GM12891 (cell line): ENCODE results near the gene GLT8D1.

Experiments
- POLR2A ChIP-seq: IDR thresholded peaks from 2 replicates; pipeline ENCODE4 v1.6.1; 2011; ENCODE audit warnings: low read depth, low read length, control low read depth
- POLR2AphosphoS5 ChIP-seq: IDR thresholded peaks from 2 replicates; pipeline ENCODE4 v1.6.1; 2011; ENCODE audit warnings: low read depth, low read length, control low read depth
- SPI1 ChIP-seq: IDR thresholded peaks from 2 replicates; pipeline ENCODE4 v1.6.1; 2011; ENCODE audit warnings: low read depth, low read length, control low read depth

GRCh38 chr3:52645549-52645948, 60.0 kb downstream of the GLT8D1 start:
- no peak for TF ChIP-seq POLR2A
- no peak for TF ChIP-seq SPI1
- no peak for TF ChIP-seq POLR2AphosphoS5
